B cell (primary cell): Measurements from ENCODE around the gene ZNF692. TPM values are rescaled to one million over a fixed set of nuclear protein-coding genes. Genes with fewer than 3 reads are reported as not detected.

ENCODE experiments used
- ATAC-seq: fragments of 200-7000 bp; cut with Tn5 transposase; one replicate; pipeline ENCODE4 v1.10.0; 2021; ENCODE audit warnings: low read depth, mild to moderate bottlenecking, moderate number of reproducible peaks, moderate library complexity
- CTCF ChIA-PET: fragments of 350-600 bp; sonication (Branson Sonifier 250); formaldehyde crosslinking; loops from one replicate; lab custom pipeline; 2021; ENCODE audit warnings: antibody characterized with exemption, inconsistent platforms; lab: Charles Lee
- POLR2A ChIA-PET: fragments of 350-600 bp; sonication (Branson Sonifier 250); formaldehyde crosslinking; loops from one replicate; lab custom pipeline; 2021; ENCODE audit warnings: antibody characterized with exemption; lab: Charles Lee
- DNase-seq: peaks from one replicate; pipeline ENCODE4 v3.0.0; 2013
- H2AFZ ChIP-seq: 2 replicates; pipeline ENCODE4 v1.6.1; 2012; ENCODE audit warnings: mild to moderate bottlenecking, low read depth, low read length; ENCODE audit not compliant: insufficient read depth, poor library complexity, severe bottlenecking
- H3K27ac ChIP-seq, 2 donors: 1 replicate in 1 of 2; 2 replicates in 1 of 2; pipeline ENCODE4 v1.5.1; 2012 to 2013; ENCODE audit warnings: low read length in 2 of 2, mild to moderate bottlenecking in 2 of 2, moderate library complexity in 1 of 2
- H3K27me3 ChIP-seq, 4 experiments: fragments of 200-600 bp in 1 of 4; sonication (generic) in 1 of 4; replicated peaks in 1 of 4; 1 replicate in 2 of 4; 2 replicates in 2 of 4; pipeline versions ENCODE4 v1.6.1 to v1.7.0; 2013 to 2016; ENCODE audit warnings: low read length in 3 of 4, mild to moderate bottlenecking in 2 of 4, mixed read lengths in 1 of 4, moderate library complexity in 1 of 4; ENCODE audit not compliant: insufficient read depth in 4 of 4, control insufficient read depth in 3 of 4; ENCODE audit errors: control extremely low read depth in 1 of 4
- H3K36me3 ChIP-seq, 2 experiments: replicated peaks in 1 of 2; 1 replicate in 1 of 2; 2 replicates in 1 of 2; pipeline versions ENCODE4 v1.6.1 to v1.7.1; 2013; ENCODE audit warnings: low read length in 1 of 2; ENCODE audit not compliant: insufficient read depth in 2 of 2, control insufficient read depth in 1 of 2; ENCODE audit errors: control extremely low read depth in 1 of 2, extremely low read depth in 1 of 2
- H3K4me1 ChIP-seq, 2 donors: fragments of 200-600 bp in 1 of 2; sonication (generic) in 1 of 2; 1 replicate in 1 of 2; 2 replicates in 1 of 2; pipeline versions ENCODE4 v1.5.1 to v1.6.1; 2013 to 2017; ENCODE audit warnings: low read length in 2 of 2; ENCODE audit not compliant: control insufficient read depth in 2 of 2, insufficient read depth in 2 of 2
- H3K4me2 ChIP-seq: replicated peaks from 2 replicates; pipeline ENCODE3; 2012; ENCODE audit warnings: mild to moderate bottlenecking, low read depth, low read length; ENCODE audit not compliant: poor library complexity, severe bottlenecking
- H3K4me3 ChIP-seq, 5 experiments: fragments of 200-600 bp in 1 of 5; sonication (generic) in 1 of 5; 1 replicate in 3 of 5; 2 replicates in 2 of 5; pipeline versions ENCODE4 v1.5.1 to v1.7.0; 2011 to 2016; ENCODE audit warnings: low read length in 4 of 5, mild to moderate bottlenecking in 4 of 5, low read depth in 2 of 5, control low read depth in 1 of 5, moderate library complexity in 1 of 5; ENCODE audit not compliant: insufficient read depth in 1 of 5; ENCODE audit errors: control extremely low read depth in 1 of 5, extremely low read depth in 1 of 5
- H3K79me2 ChIP-seq: fragments of 200-600 bp; sonication (generic); one replicate; pipeline ENCODE4 v1.6.0; 2016; ENCODE audit warnings: low read length; ENCODE audit not compliant: control insufficient read depth, insufficient read depth
- H3K9ac ChIP-seq: fragments of 200-600 bp; sonication (generic); 2 replicates; pipeline ENCODE4 v1.6.1; 2017; ENCODE audit warnings: mild to moderate bottlenecking, low read length, moderate library complexity
- H3K9me3 ChIP-seq, 3 donors: one replicate each; pipeline versions ENCODE4 v1.6.1 to v1.7.1; 2013; ENCODE audit warnings: low read length in 2 of 3; ENCODE audit not compliant: control insufficient read depth in 2 of 3, insufficient read depth in 1 of 3; ENCODE audit errors: control extremely low read depth in 1 of 3
- H4K20me1 ChIP-seq: 2 replicates; pipeline ENCODE4 v1.6.0; 2012; ENCODE audit warnings: mild to moderate bottlenecking, low read length; ENCODE audit not compliant: insufficient read depth, control insufficient read depth, poor library complexity, severe bottlenecking
- H3K27ac Mint-ChIP-seq: one replicate; pipeline ENCODE4 v1.8.0; 2021; ENCODE audit warnings: mixed read lengths
- H3K27me3 Mint-ChIP-seq: one replicate; pipeline ENCODE4 v1.8.0; 2021; ENCODE audit warnings: mixed read lengths
- H3K4me1 Mint-ChIP-seq: one replicate; pipeline ENCODE4 v1.8.0; 2021; ENCODE audit warnings: mixed read lengths
- H3K4me3 Mint-ChIP-seq: one replicate; pipeline ENCODE4 v1.8.0; 2021; ENCODE audit warnings: mixed read lengths
- H3K9me3 Mint-ChIP-seq: one replicate; pipeline ENCODE4 v1.8.0; 2022; ENCODE audit warnings: mixed read lengths; ENCODE audit not compliant: insufficient read depth
- CTCF ChIP-seq: fragments of 200-600 bp; IDR thresholded peaks from one replicate; pipeline ENCODE4 v1.8.0; 2022; ENCODE audit warnings: antibody characterized with exemption, mild to moderate bottlenecking
- EZH2 ChIP-seq: IDR thresholded peaks from 2 replicates; pipeline ENCODE4 v1.6.1; 2012; ENCODE audit warnings: borderline replicate concordance, low read depth, mild to moderate bottlenecking, moderate library complexity, low read length; ENCODE audit not compliant: insufficient read depth, poor library complexity, severe bottlenecking
- WGBS: methylation state at CpG from one replicate; pipeline ENCODE4 v1.1.5; 2013; ENCODE audit warnings: missing lambda C conversion rate; ENCODE audit not compliant: insufficient coverage; 5-methylcytosine and 5-hydroxymethylcytosine counted together
- intact Hi-C: fragments of 100-400 bp; cut with micrococcal nuclease; formaldehyde crosslinking; loops from one replicate; pipeline ENCODE4 v1.10.0; 2022
- polyA plus RNA-seq: library from polyadenylated mRNA; depleted of rRNA; stranded (reverse); fragments of >200 nt; gene quantifications from 2 replicates; pipeline ENCODE4 v1.2.3, GENCODE V29; 2012
- total RNA-seq, 2 donors: library from RNA; stranded (reverse); fragments of 120-200 nt in 1 of 2; gene quantifications; 1 replicate in 1 of 2; 2 replicates in 1 of 2; pipeline versions ENCODE4 v1.2.3 to v1.2.4, GENCODE V29; 2013 to 2022

ZNF692 gene
- total and polyA plus RNA-seq, 2 donors (not counting 1 experiment from before 2014, with no cell fraction given) = 56.9 to 157 TPM

GRCh38 chr1:248839168-248839555 lies 19.7 kb downstream of the ZNF692 start:
- DNase-seq = no peak
- Histone ChIP-seq H2AFZ (peak overlapping the region; percentile 88), H3K36me3 (peaks cover 3 to 17% of the 10 kb centered on the region in 2 experiments), H3K27me3 (no peaks in the 10 kb centered on the region), H3K27ac (peak overlapping the region; percentile 97 to 99), H3K79me2 (peaks cover 64% of the 10 kb centered on the region), H3K9ac (peak overlapping the region; percentile 94), H4K20me1 (peaks cover 18% of the 10 kb centered on the region), H3K4me3 (peak overlapping the region; percentile 65 to 94 (median 92)), H3K9me3 (no peaks in the 10 kb centered on the region), H3K4me2 (peak overlapping the region; percentile 93), H3K4me1 (peaks cover 40 to 48% of the 10 kb centered on the region in 2 donors)
- ChIA-PET CTCF (interaction anchor here (0.7 to 4.0 kb wide), 5 partner anchors 12 to 36 kb away, joined by 3 to 64 read pairs (median 15); partner anchors contain the start of genes SH3BP5L and ZNF692), POLR2A (interaction anchor here (0.8 to 4.0 kb wide), 6 partner anchors 13 to 67 kb away, joined by 3 to 88 read pairs (median 6); partner anchors contain the start of genes PGBD2, SH3BP5L and ZNF692)
- Mint-ChIP-seq H3K9me3 (no peaks in the 10 kb centered on the region), H3K27ac (no peak overlapping the region), H3K4me1 (peaks cover 38% of the 10 kb centered on the region), H3K4me3 (no peak overlapping the region), H3K27me3 (no peaks in the 10 kb centered on the region)
- ATAC-seq = no peak
- no peak for TF ChIP-seq CTCF
- no peak for TF ChIP-seq EZH2
- WGBS = 4% methylated on average over 4 of the region's 10 CpGs
- intact Hi-C loops = loop anchor here (1.0 to 5.0 kb wide), 2 partner anchors 19 to 1907 kb away; partner anchors contain the start of gene AHCTF1
